Activated CD8-positive, alpha-beta T cell treated with anti-CD3 and anti-CD28 coated beads for 36 hours (primary cell): ENCODE measurements around the gene RASGRP2. TPM values are rescaled to one million over a fixed set of nuclear protein-coding genes. Genes with fewer than 3 reads are reported as not detected.

ENCODE experiments used
- ATAC-seq: fragments of 200-7000 bp; cut with Tn5 transposase; one replicate; pipeline ENCODE4 v1.10.0; 2021; ENCODE audit warnings: mild to moderate bottlenecking, moderate library complexity
- CTCF ChIA-PET: fragments of 350-600 bp; sonication (Branson Sonifier 250); formaldehyde crosslinking; loops from one replicate; lab custom pipeline; 2021; ENCODE audit warnings: antibody characterized with exemption; lab: Charles Lee
- POLR2A ChIA-PET: fragments of 350-600 bp; sonication (Branson Sonifier 250); formaldehyde crosslinking; loops from one replicate; lab custom pipeline; 2021; ENCODE audit warnings: antibody characterized with exemption; lab: Charles Lee
- DNase-seq: peaks from one replicate; pipeline ENCODE4 v3.0.0-alpha.2; 2020
- H3K27ac Mint-ChIP-seq: one replicate; pipeline ENCODE4 v1.8.0; 2021; ENCODE audit warnings: mild to moderate bottlenecking, mixed read lengths
- H3K27me3 Mint-ChIP-seq: one replicate; pipeline ENCODE4 v1.8.0; 2021; ENCODE audit warnings: mixed read lengths
- H3K36me3 Mint-ChIP-seq: one replicate; pipeline ENCODE4 v1.8.0; 2021; ENCODE audit warnings: low read depth, mixed read lengths
- H3K4me1 Mint-ChIP-seq: one replicate; pipeline ENCODE4 v1.8.0; 2021; ENCODE audit warnings: low read depth, mixed read lengths
- H3K4me3 Mint-ChIP-seq: one replicate; pipeline ENCODE4 v1.8.0; 2021; ENCODE audit warnings: mild to moderate bottlenecking, moderate library complexity, mixed read lengths
- H3K9me3 Mint-ChIP-seq: one replicate; pipeline ENCODE4 v1.8.0; 2021; ENCODE audit warnings: mixed read lengths
- CTCF ChIP-seq: fragments of 200-600 bp; IDR thresholded peaks from one replicate; pipeline ENCODE4 v1.8.0; 2022; ENCODE audit warnings: antibody characterized with exemption, mild to moderate bottlenecking
- intact Hi-C: fragments of 100-400 bp; cut with micrococcal nuclease; formaldehyde crosslinking; loops from one replicate; pipeline ENCODE4 v1.10.0; 2022
- total RNA-seq, 2 experiments: library from RNA; stranded (reverse); gene quantifications; one replicate each; pipeline ENCODE4 v1.2.3, GENCODE V29; 2021

Gene RASGRP2
- total RNA-seq, 2 experiments from 2014 or later = 7.8 to 8.2 TPM

- TF ChIP-seq CTCF = no peak
- H3K27me3 Mint-ChIP-seq = no peaks in the 10 kb centered on the region
- H3K4me3 Mint-ChIP-seq = peak overlapping the region; percentile 95
- no peaks in the 10 kb centered on the region for H3K9me3 Mint-ChIP-seq
- DNase-seq = no peak
- no peak for ATAC-seq
- ChIA-PET POLR2A (interaction anchor here (0.7 to 24.1 kb wide), 7 partner anchors 11 to 644 kb away, joined by 3 to 331 read pairs (median 4); partner anchors contain the start of genes EHD1, PYGM and RASGRP2), CTCF (interaction anchor here (0.7 to 3.9 kb wide), 5 partner anchors 9 to 88 kb away, joined by 3 to 35 read pairs (median 4); no protein-coding TSS in a partner anchor)
- peaks cover 64% of the 10 kb centered on the region for H3K4me1 Mint-ChIP-seq
- intact Hi-C loops = no loop called here
- peak overlapping the region; percentile 83 for H3K27ac Mint-ChIP-seq
- peaks cover 57% of the 10 kb centered on the region for H3K36me3 Mint-ChIP-seq
Measured at GRCh38 chr11:64776875-64777274, 32.9 kb upstream of the RASGRP2 start.

GRCh38 chr11:64776425-64776824 is 32.5 kb upstream of the RASGRP2 start:
- ChIA-PET CTCF (interaction anchor here (1.2 to 3.9 kb wide), 4 partner anchors 9 to 33 kb away, joined by 4 to 35 read pairs (median 18); partner anchors contain the start of gene RASGRP2), POLR2A (interaction anchor here (0.7 to 24.1 kb wide), 8 partner anchors 10 to 644 kb away, joined by 3 to 331 read pairs (median 4); partner anchors contain the start of genes EHD1, PYGM and RASGRP2)
- H3K27me3 Mint-ChIP-seq = no peaks in the 10 kb centered on the region
- intact Hi-C loops = no loop called here
- no peak for TF ChIP-seq CTCF
- H3K4me3 Mint-ChIP-seq = peak overlapping the region; percentile 95
- ATAC-seq (no peak), DNase-seq (no peak)
- H3K36me3 Mint-ChIP-seq = peaks cover 61% of the 10 kb centered on the region
- no peaks in the 10 kb centered on the region for H3K9me3 Mint-ChIP-seq
- H3K4me1 Mint-ChIP-seq = peaks cover 69% of the 10 kb centered on the region
- peak overlapping the region; percentile 83 for H3K27ac Mint-ChIP-seq

GRCh38 chr11:64774144-64774543 is 30.2 kb upstream of the RASGRP2 start:
- POLR2A ChIA-PET = interaction anchor here (0.7 to 24.1 kb wide), 6 partner anchors 10 to 27 kb away, joined by 3 to 331 read pairs (median 7); partner anchors contain the start of genes PYGM and RASGRP2
- peak overlapping the region; percentile 95 for H3K4me3 Mint-ChIP-seq

GRCh38 chr11:64772303-64773018 is 28.5 kb upstream of the RASGRP2 start:
- intact Hi-C loops = no loop called here
- peak overlapping the region; percentile 46 for H3K4me3 Mint-ChIP-seq

More at GRCh38 chr11:64774144-64774543, 30.2 kb upstream of the RASGRP2 start:
- H3K4me1 Mint-ChIP-seq = peaks cover 73% of the 10 kb centered on the region
- no peaks in the 10 kb centered on the region for H3K27me3 Mint-ChIP-seq
- DNase-seq (no peak), ATAC-seq (no peak)
- no peak for TF ChIP-seq CTCF
- no peaks in the 10 kb centered on the region for H3K9me3 Mint-ChIP-seq
- H3K36me3 Mint-ChIP-seq = peaks cover 82% of the 10 kb centered on the region
- CTCF ChIA-PET = interaction anchor here (1.3 to 3.9 kb wide), 3 partner anchors 10 to 31 kb away, joined by 3 to 35 read pairs (median 19); partner anchors contain the start of gene RASGRP2
- peak overlapping the region; percentile 83 for H3K27ac Mint-ChIP-seq
- intact Hi-C loops = no loop called here

More at GRCh38 chr11:64772303-64773018, 28.5 kb upstream of the RASGRP2 start:
- Mint-ChIP-seq H3K27me3 (no peaks in the 10 kb centered on the region), H3K36me3 (peaks cover 96% of the 10 kb centered on the region), H3K9me3 (no peaks in the 10 kb centered on the region), H3K4me1 (peaks cover 90% of the 10 kb centered on the region), H3K27ac (peak overlapping the region; percentile 85)
- CTCF ChIA-PET = interaction anchor here (0.6 to 3.4 kb wide), 5 partner anchors 9 to 84 kb away, joined by 3 to 23 read pairs (median 6); partner anchors contain the start of gene RASGRP2
- POLR2A ChIA-PET = interaction anchor here (1.0 to 24.1 kb wide), 5 partner anchors 10 to 36 kb away, joined by 3 to 331 read pairs (median 3); partner anchors contain the start of genes PYGM and RASGRP2
- ATAC-seq (no peak), DNase-seq (no peak)
- no peak for TF ChIP-seq CTCF
